ENCODE data around the gene FAM83C.
"Not testable (repeated sequence)": the region's sequence is repeated elsewhere in the genome, so short reads cannot be mapped to it uniquely, and the experiment has no call there.

Gene FAM83C

GRCh38 chr20:35326740-35327073 lies 34.5 kb upstream of the FAM83C start:
- Mint-ChIP-seq H3K27ac (peak overlapping the region; percentile 93), H3K4me3 (no peak overlapping the region), H3K27me3 (no peaks in the 10 kb centered on the region), H3K9me3 (no peaks in the 10 kb centered on the region), H3K4me1 (ENCODE audit: low read depth) (peaks cover 39% of the 10 kb centered on the region), H3K36me3 (ENCODE audit: low read depth) (no peaks in the 10 kb centered on the region)
- intact Hi-C loops (cut with micrococcal nuclease) = no loop called here

GRCh38 chr20:35326021-35326739 lies 34.0 kb upstream of the FAM83C start:
- H3K36me3 Mint-ChIP-seq (ENCODE audit: low read depth) = no peaks in the 10 kb centered on the region
- H3K9me3 Mint-ChIP-seq = no peaks in the 10 kb centered on the region
- H3K27ac Mint-ChIP-seq = peak overlapping the region; percentile 93
- intact Hi-C loops (cut with micrococcal nuclease) = no loop called here
- peaks cover 39% of the 10 kb centered on the region for H3K4me1 Mint-ChIP-seq (ENCODE audit: low read depth)
- H3K4me3 Mint-ChIP-seq = peak overlapping the region; percentile 39
- no peaks in the 10 kb centered on the region for H3K27me3 Mint-ChIP-seq

- H3K4me1 Mint-ChIP-seq (ENCODE audit: low read depth) = peaks cover 43% of the 10 kb centered on the region
- H3K36me3 Mint-ChIP-seq (ENCODE audit: low read depth) = peaks cover 6% of the 10 kb centered on the region
- intact Hi-C loops (cut with micrococcal nuclease) = no loop called here
- H3K4me3 Mint-ChIP-seq = peak overlapping the region; percentile 39
- peak overlapping the region; percentile 93 for H3K27ac Mint-ChIP-seq
- no peaks in the 10 kb centered on the region for H3K27me3 Mint-ChIP-seq
- no peaks in the 10 kb centered on the region for H3K9me3 Mint-ChIP-seq
Observed at GRCh38 chr20:35325401-35325800, 33.2 kb upstream of the FAM83C start.

DNA sequence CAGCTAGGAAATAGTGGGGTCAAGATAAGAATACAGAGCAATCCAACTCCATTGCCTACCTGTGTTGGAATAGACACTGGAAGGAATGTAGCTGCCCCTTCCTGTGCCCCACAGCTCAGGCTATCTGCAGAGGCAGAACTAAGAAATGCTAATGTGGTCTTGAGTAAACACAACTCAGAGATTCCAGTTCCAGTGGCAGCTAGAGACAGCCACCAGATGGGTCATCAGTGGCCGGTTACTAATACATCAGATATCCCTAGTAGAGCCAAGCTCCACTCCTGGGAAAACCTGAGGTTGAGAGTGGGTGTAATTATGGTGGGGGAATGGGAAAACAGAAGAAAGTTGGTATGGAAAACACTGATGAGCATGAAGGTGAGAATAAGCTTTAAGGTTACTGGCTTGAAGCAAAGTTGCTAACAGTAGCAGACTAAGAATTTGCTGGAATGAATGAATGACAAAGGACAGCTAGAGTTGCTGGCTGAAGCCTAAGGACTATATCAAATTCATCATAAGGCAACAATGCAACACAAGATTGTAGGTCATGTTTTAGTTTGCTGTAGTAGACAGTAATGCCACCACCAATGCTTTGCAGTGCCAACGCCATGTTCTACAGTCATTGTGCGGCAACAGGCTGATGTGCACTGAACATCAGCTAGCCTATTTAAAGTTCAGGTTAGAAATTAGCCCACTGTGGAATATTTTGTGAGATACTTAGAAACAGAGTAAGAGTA lies 28.3 kb upstream of the FAM83C start:
- peaks cover 6% of the 10 kb centered on the region for H3K36me3 Mint-ChIP-seq (ENCODE audit: low read depth)
- peaks cover 26% of the 10 kb centered on the region for H3K4me1 Mint-ChIP-seq (ENCODE audit: low read depth)
- no peak overlapping the region for H3K4me3 Mint-ChIP-seq
- no peaks in the 10 kb centered on the region for H3K9me3 Mint-ChIP-seq
- intact Hi-C loops (cut with micrococcal nuclease) = no loop called here
- no peaks in the 10 kb centered on the region for H3K27me3 Mint-ChIP-seq
- H3K27ac Mint-ChIP-seq = no peak overlapping the region

- Mint-ChIP-seq H3K36me3 (ENCODE audit: low read depth) (peaks cover 6% of the 10 kb centered on the region), H3K4me3 (no peak overlapping the region), H3K27ac (no peak overlapping the region), H3K9me3 (no peaks in the 10 kb centered on the region), H3K27me3 (no peaks in the 10 kb centered on the region), H3K4me1 (ENCODE audit: low read depth) (peaks cover 26% of the 10 kb centered on the region)
- intact Hi-C loops (cut with micrococcal nuclease) = no loop called here
Observed at GRCh38 chr20:35319871-35320197, 27.6 kb upstream of the FAM83C start.

- Mint-ChIP-seq H3K36me3 (ENCODE audit: low read depth) (peaks cover 9% of the 10 kb centered on the region), H3K27me3 (no peaks in the 10 kb centered on the region), H3K9me3 (no peaks in the 10 kb centered on the region), H3K4me1 (ENCODE audit: low read depth) (peaks cover 26% of the 10 kb centered on the region), H3K27ac (no peak overlapping the region), H3K4me3 (no peak overlapping the region)
- intact Hi-C loops (cut with micrococcal nuclease) = no loop called here
Observed at GRCh38 chr20:35319192-35319870, 27.1 kb upstream of the FAM83C start.

DNA sequence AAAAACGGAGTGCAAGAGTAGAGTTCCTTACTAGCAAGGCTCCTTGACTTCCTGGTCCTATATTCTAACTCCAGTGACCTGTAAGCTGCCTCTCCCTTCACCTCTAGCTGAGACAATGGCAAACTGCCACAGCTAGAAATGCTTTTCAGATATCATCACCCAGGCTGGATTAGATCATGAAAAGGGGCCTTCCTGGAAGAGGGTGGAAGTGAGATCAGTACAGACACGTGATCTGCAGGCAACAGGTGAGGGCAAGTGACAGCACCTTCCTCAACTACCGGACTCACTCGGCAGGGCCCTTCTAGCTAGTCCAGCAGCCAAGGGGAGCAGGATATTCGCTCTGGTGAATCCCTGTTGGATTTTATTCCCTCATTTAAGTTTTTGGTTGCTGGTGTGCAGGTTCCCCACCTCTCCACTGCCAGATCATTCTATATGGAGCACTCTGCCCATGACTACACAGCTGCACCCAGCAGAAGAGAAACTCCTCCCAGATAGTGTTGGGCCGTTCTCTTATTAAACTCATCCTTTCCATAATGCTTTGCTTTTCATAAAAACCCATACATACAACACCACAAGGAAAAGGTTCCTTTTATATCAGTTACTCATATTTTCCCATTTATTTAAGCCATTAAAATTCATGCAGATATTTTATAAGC lies 26.4 kb upstream of the FAM83C start:
- intact Hi-C loops (cut with micrococcal nuclease) = no loop called here
- H3K9me3 Mint-ChIP-seq = no peaks in the 10 kb centered on the region
- H3K4me1 Mint-ChIP-seq (ENCODE audit: low read depth) = peaks cover 22% of the 10 kb centered on the region
- no peaks in the 10 kb centered on the region for H3K27me3 Mint-ChIP-seq
- H3K36me3 Mint-ChIP-seq (ENCODE audit: low read depth) = peaks cover 13% of the 10 kb centered on the region
- H3K27ac Mint-ChIP-seq = no peak overlapping the region
- no peak overlapping the region for H3K4me3 Mint-ChIP-seq

DNA sequence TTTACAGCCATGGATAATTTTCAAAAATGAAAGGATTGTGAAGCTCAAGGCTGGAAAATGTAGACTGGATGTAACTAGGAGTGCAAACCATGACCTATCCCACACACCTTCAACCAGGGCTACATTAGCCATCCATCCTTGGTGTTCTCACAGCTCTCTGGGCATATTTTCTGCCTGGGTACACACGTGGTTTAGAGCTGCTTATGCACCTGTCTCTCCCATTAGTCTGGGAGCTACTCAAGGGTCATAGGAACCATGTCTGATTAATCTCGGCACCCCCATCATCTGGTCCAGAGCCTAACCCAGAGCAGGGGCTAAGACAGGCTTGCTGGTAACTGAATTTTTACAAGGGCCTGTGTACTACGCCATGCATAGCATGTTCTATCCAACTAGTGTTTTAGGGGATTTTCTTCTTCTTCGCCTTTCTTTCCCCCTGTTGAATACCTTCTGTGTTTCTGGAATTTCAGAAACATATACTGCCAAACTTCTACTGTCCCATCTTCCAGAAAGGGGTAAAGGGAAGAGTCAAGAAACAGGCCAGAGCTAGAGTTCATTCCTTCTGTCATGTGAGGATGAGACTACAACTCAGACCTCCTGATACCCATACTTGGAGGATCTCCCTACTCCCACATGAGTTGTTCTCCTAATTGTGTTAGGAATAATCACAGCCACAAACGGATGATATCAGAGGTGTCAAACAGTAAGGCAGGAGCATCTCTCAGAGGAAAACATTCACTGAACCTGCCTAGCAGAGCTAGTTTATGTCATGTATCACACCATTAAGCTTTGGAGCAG lies 25.4 kb upstream of the FAM83C start:
- intact Hi-C loops (cut with micrococcal nuclease) = no loop called here
- H3K36me3 Mint-ChIP-seq (ENCODE audit: low read depth) = peaks cover 17% of the 10 kb centered on the region
- no peaks in the 10 kb centered on the region for H3K9me3 Mint-ChIP-seq
- H3K27ac Mint-ChIP-seq = no peak overlapping the region
- peaks cover 25% of the 10 kb centered on the region for H3K4me1 Mint-ChIP-seq (ENCODE audit: low read depth)
- no peaks in the 10 kb centered on the region for H3K27me3 Mint-ChIP-seq
- H3K4me3 Mint-ChIP-seq = no peak overlapping the region

GRCh38 chr20:35316086-35316485 lies 23.9 kb upstream of the FAM83C start:
- Mint-ChIP-seq H3K27me3 (no peaks in the 10 kb centered on the region), H3K4me1 (ENCODE audit: low read depth) (peaks cover 29% of the 10 kb centered on the region), H3K4me3 (no peak overlapping the region), H3K27ac (no peak overlapping the region), H3K36me3 (ENCODE audit: low read depth) (peaks cover 25% of the 10 kb centered on the region), H3K9me3 (no peaks in the 10 kb centered on the region)
- intact Hi-C loops (cut with micrococcal nuclease) = no loop called here

DNA sequence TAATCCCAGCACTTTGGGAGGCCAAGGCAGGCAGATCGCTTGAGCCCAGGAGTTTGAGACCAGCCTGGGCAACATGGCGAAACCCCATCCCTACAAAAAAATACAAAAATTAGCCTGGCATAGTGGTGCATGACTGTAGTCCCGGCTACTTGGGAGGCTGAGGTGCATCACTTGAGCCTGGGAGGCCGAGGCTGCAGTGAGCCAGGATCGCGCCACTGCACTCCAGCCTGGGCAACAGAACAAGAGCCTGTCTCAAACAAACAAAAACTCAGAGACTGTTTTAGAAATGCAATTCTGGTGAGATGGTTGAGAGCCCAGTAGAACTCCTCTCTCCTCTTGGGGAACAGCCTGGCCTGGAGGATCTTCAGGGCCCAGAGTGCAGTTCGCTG lies 23.4 kb upstream of the FAM83C start:
- H3K27me3 Mint-ChIP-seq; intact Hi-C loops (cut with micrococcal nuclease); H3K4me3 Mint-ChIP-seq; H3K9me3 Mint-ChIP-seq: not testable (repeated sequence)
- peaks cover 25% of the 10 kb centered on the region for H3K36me3 Mint-ChIP-seq (ENCODE audit: low read depth)
- H3K4me1 Mint-ChIP-seq (ENCODE audit: low read depth) = peaks cover 27% of the 10 kb centered on the region
- peak overlapping the region; percentile 10 for H3K27ac Mint-ChIP-seq

GRCh38 chr20:35314816-35315631 lies 22.8 kb upstream of the FAM83C start:
- no peaks in the 10 kb centered on the region for H3K9me3 Mint-ChIP-seq
- H3K4me1 Mint-ChIP-seq (ENCODE audit: low read depth) = peaks cover 23% of the 10 kb centered on the region
- no peak overlapping the region for H3K4me3 Mint-ChIP-seq
- intact Hi-C loops (cut with micrococcal nuclease) = no loop called here
- peaks cover 26% of the 10 kb centered on the region for H3K36me3 Mint-ChIP-seq (ENCODE audit: low read depth)
- no peaks in the 10 kb centered on the region for H3K27me3 Mint-ChIP-seq
- H3K27ac Mint-ChIP-seq = peak overlapping the region; percentile 10

DNA sequence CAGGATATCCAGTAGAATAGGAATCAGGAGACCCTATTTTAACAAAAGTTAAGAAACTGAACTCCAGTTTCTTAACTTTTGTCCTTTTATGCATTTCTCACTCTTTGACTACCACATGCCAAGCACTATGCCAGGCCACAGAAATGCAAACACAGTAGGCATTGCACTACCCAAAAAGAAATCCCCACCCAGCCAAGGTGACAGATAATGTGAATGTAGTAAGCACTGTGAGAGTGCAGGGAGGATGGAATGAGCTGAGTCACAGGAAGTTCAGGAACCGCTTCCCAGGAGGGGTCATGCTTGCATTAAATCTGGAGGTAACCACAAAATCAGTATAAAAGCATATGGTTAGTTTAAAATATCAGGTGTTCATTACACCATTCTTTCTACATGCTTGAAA lies 20.1 kb upstream of the FAM83C start:
- H3K9me3 Mint-ChIP-seq = no peaks in the 10 kb centered on the region
- no peak overlapping the region for H3K27ac Mint-ChIP-seq
- intact Hi-C loops (cut with micrococcal nuclease) = no loop called here
- no peaks in the 10 kb centered on the region for H3K27me3 Mint-ChIP-seq
- H3K4me1 Mint-ChIP-seq (ENCODE audit: low read depth) = peaks cover 23% of the 10 kb centered on the region
- H3K4me3 Mint-ChIP-seq = no peak overlapping the region
- peaks cover 31% of the 10 kb centered on the region for H3K36me3 Mint-ChIP-seq (ENCODE audit: low read depth)

- peaks cover 31% of the 10 kb centered on the region for H3K36me3 Mint-ChIP-seq (ENCODE audit: low read depth)
- H3K27me3 Mint-ChIP-seq = no peaks in the 10 kb centered on the region
- H3K27ac Mint-ChIP-seq = no peak overlapping the region
- no peaks in the 10 kb centered on the region for H3K9me3 Mint-ChIP-seq
- H3K4me3 Mint-ChIP-seq = no peak overlapping the region
- peaks cover 23% of the 10 kb centered on the region for H3K4me1 Mint-ChIP-seq (ENCODE audit: low read depth)
- intact Hi-C loops (cut with micrococcal nuclease) = no loop called here
Observed at GRCh38 chr20:35311822-35312221, 19.6 kb upstream of the FAM83C start.

Measured in dendritic cell treated with granulocyte-macrophage colony-stimulating factor and Interleukin-4, amounts not matched to agents 40 ng/mL and 50 ng/mL, for 4 days (primary cell).